Activated T-helper 2 cell treated with anti-CD3 and anti-CD28 coated beads, Interferon-gamma antibody, Interleukin-2, Interleukin-4, amounts not matched to agents 10 μg/mL and 5 μg/mL and 100 μg/mL, durations not matched to agents 14 hours and 24 hours and 36 hours (primary cell): ENCODE data around the gene AOPEP. TPM values are rescaled to one million over a fixed set of nuclear protein-coding genes. Genes with fewer than 3 reads are reported as not detected.

Experiments used
- DNase-seq: peaks from one replicate; pipeline ENCODE4 v3.0.0; 2021; ENCODE audit warnings: low spot score
- H3K27ac Mint-ChIP-seq: one replicate; pipeline ENCODE4 v1.8.0; 2021; ENCODE audit warnings: mixed read lengths
- H3K27me3 Mint-ChIP-seq: one replicate; pipeline ENCODE4 v1.8.0; 2021; ENCODE audit warnings: low read depth, mixed read lengths
- H3K36me3 Mint-ChIP-seq: one replicate; pipeline ENCODE4 v1.8.0; 2021; ENCODE audit warnings: low read depth, mixed read lengths
- H3K4me1 Mint-ChIP-seq: one replicate; pipeline ENCODE4 v1.8.0; 2021; ENCODE audit warnings: low read depth, mixed read lengths
- H3K4me3 Mint-ChIP-seq: one replicate; pipeline ENCODE4 v1.8.0; 2021; ENCODE audit warnings: low read depth, mild to moderate bottlenecking, moderate library complexity, mixed read lengths
- H3K9me3 Mint-ChIP-seq: one replicate; pipeline ENCODE4 v1.8.0; 2021; ENCODE audit warnings: mixed read lengths
- intact Hi-C: fragments of 100-400 bp; cut with micrococcal nuclease; formaldehyde crosslinking; loops from one replicate; pipeline ENCODE4 v1.15.1; 2023
- total RNA-seq: library from RNA; stranded (reverse); gene quantifications from 2 replicates; pipeline ENCODE4 v1.2.3, GENCODE V29; 2022

AOPEP gene
- total RNA-seq, 1 donor from 2014 or later: 24.6 TPM

DNA sequence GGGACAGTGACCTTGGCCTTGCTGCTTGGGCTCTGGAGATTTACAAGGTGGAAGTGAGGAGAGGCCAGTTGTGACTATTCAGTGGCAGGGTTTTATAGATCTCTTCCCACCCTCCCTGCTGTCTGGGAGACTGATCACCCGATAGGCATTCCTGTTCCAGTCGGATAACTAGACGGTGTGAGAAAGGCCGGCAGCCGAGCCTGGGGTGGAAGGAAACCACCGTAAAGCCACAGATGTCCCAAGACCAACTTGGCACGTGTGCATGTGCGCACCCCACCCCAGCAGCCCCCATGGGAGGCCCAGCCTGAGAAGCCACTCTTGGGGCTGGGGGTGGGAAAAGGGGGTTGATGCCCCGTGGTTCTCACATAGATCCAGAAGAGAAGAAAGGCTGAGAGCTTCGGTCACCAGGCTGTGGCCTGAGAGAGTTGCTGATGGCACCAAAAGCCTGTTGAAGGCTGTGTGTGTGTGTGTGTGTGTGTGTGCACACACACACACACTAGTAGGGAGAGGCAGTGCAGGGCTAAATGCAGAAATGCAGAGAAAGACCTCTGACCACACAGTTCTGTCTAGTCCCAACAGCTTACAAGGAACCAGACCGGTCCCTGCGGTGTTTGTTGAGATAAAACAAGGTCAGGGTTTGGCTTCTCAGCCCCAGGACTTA lies 365.2 kb downstream of the AOPEP start:
- Mint-ChIP-seq H3K4me3 (no peak overlapping the region), H3K27ac (no peak overlapping the region), H3K27me3 (no peaks in the 10 kb centered on the region), H3K4me1 (peaks cover 7% of the 10 kb centered on the region), H3K9me3 (no peaks in the 10 kb centered on the region), H3K36me3 (peaks cover 4% of the 10 kb centered on the region)
- DNase-seq: no peak
- intact Hi-C loops: no loop called here

DNA sequence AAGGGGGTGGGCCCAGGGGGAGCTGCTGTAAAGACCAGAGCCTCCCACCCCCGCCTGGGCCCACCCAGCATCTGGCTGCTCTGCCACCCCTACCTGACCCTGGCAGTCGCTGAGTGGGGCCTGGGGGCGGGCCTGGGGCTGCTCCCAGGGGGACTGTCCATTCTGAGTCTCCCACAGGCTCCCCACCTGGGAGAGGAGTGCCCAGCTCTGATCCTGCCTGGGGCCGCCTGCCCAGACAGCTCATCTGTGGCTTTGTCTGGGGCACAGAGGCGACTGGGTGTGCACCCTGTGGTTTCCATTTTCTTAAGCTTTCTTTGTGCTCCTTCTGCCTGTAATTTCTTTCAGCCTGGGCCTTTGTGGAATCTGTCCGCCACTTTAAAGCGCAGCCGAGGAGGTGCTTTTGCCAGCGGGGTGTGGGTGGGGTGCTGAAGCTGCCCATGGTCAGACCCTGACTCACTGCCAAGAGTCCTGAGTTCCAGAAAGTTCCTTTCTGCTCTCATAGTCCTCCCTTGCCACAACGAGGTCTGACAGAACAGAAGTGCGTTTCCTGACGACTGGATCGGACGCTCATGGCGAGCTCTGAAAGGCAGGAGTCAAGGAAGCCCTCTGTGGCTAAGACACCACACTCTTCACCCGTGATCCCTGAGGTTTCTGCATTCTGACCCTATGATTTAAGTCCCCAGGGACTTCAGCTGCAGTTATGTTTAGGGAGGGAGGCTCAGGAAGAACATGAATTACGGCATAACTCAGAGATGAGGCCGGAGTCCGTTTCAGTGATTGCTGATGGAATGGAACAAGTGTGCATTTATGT lies 366.0 kb downstream of the AOPEP start:
- no peak for DNase-seq
- no peak overlapping the region for H3K27ac Mint-ChIP-seq
- H3K36me3 Mint-ChIP-seq: peaks cover 3% of the 10 kb centered on the region
- no peak overlapping the region for H3K4me3 Mint-ChIP-seq
- no peaks in the 10 kb centered on the region for H3K9me3 Mint-ChIP-seq
- intact Hi-C loops: no loop called here
- peaks cover 7% of the 10 kb centered on the region for H3K4me1 Mint-ChIP-seq
- no peaks in the 10 kb centered on the region for H3K27me3 Mint-ChIP-seq

DNA sequence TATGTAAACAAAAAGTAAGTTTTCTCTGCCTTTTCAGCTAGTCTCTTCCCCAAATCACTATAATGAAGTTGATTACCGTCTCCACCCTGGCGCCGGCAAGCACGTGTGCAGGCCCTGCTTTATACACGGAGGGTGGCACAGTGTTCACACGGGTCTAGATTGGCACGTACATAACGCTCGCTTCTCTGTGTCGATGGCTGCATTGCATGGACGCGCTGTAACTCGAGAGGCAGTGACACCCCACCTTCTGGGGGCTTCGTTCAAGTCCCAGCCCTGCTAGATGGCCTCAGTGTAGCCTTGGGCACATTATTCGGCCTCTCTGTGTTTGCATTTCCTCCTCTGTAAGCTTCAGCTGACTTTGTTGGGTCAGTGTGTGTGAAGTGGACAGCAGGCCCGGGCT lies 367.1 kb downstream of the AOPEP start:
- no peaks in the 10 kb centered on the region for H3K36me3 Mint-ChIP-seq
- no peak for DNase-seq
- intact Hi-C loops: no loop called here
- H3K27me3 Mint-ChIP-seq: no peaks in the 10 kb centered on the region
- no peak overlapping the region for H3K4me3 Mint-ChIP-seq
- no peak overlapping the region for H3K27ac Mint-ChIP-seq
- no peaks in the 10 kb centered on the region for H3K9me3 Mint-ChIP-seq
- H3K4me1 Mint-ChIP-seq: peaks cover 7% of the 10 kb centered on the region

DNA sequence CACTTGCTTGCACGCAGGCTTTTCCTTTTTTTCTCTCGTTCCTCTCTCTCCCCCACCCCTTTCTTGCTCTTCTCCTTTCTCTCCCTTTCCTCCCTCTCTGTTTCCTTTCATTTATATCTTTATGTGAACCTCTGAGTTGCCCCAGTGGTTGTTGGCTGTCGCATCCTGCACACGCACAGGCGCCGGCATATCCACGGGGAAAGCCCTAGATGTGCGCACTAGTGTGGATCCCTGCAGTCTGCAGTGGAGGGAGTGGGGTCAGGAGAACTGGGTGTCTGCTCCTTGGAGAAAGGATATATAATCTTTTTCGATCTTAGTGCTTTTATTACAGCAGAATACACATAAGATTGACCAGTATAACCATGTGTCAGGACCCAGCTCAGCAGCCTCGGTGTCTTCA lies 367.5 kb downstream of the AOPEP start:
- Mint-ChIP-seq H3K9me3 (no peaks in the 10 kb centered on the region), H3K27ac (no peak overlapping the region), H3K4me1 (peaks cover 7% of the 10 kb centered on the region), H3K4me3 (no peak overlapping the region), H3K36me3 (no peaks in the 10 kb centered on the region), H3K27me3 (no peaks in the 10 kb centered on the region)
- no peak for DNase-seq
- intact Hi-C loops: no loop called here

DNA sequence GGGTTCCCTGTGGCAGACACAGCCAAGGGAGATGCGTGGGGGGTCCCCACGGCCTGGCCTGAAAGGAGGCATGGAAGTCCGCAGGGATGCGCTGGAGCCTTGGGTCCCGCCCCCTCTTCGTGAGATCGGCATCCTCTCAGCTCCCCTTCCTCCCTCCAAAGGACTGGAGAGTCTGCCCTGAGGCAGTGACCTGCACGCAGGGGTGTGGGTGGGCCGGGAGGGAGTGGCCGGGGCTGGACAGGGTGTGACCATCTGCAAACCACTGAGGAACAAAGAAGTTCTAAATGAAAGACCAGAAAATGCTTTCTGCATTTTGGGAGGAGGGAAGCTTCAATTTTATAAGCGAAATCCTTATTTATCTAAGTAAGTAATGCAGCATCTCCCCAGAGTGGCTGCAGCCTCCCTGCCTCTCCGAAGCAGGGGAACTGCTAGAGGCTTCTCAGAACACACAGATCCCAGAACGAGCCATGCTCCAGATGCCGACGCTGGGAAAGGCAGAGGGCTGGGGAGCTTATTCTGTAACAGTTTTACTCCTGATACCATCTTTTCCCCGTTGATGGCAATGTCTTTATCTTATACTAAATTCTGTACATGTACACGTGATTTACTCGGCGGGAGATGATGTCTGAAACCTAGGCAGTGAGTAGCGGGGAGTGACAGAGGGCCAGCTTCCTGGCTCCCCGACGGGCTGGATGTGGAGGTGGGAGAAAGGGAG lies 369.3 kb downstream of the AOPEP start:
- Mint-ChIP-seq H3K9me3 (no peaks in the 10 kb centered on the region), H3K36me3 (no peaks in the 10 kb centered on the region), H3K27ac (no peak overlapping the region), H3K4me1 (peaks cover 7% of the 10 kb centered on the region), H3K4me3 (no peak overlapping the region), H3K27me3 (no peaks in the 10 kb centered on the region)
- intact Hi-C loops: no loop called here
- DNase-seq: no peak

DNA sequence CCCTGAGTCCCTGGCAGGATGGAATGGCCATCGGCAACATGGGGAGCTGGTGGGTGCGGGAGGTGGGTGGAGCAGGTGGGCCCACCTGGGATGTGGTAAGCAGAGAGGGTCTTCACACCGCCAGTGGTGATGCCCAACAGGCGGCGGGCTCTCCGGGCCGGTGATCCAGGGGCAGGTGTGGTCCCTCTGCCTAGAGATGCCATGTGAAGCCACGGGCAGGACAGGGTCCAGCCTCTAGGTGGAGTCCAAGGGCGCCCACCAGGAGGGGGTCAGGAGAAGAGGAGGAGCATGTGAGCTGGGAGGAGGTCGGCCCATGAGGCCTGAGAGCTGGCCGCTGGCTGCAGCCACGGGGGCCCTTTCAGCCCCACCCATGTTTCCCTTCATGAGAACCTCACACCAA lies 369.9 kb downstream of the AOPEP start:
- H3K36me3 Mint-ChIP-seq: no peaks in the 10 kb centered on the region
- no peak for DNase-seq
- intact Hi-C loops: no loop called here
- H3K27ac Mint-ChIP-seq: no peak overlapping the region
- no peak overlapping the region for H3K4me3 Mint-ChIP-seq
- H3K4me1 Mint-ChIP-seq: peaks cover 7% of the 10 kb centered on the region
- H3K9me3 Mint-ChIP-seq: no peaks in the 10 kb centered on the region
- no peaks in the 10 kb centered on the region for H3K27me3 Mint-ChIP-seq

DNA sequence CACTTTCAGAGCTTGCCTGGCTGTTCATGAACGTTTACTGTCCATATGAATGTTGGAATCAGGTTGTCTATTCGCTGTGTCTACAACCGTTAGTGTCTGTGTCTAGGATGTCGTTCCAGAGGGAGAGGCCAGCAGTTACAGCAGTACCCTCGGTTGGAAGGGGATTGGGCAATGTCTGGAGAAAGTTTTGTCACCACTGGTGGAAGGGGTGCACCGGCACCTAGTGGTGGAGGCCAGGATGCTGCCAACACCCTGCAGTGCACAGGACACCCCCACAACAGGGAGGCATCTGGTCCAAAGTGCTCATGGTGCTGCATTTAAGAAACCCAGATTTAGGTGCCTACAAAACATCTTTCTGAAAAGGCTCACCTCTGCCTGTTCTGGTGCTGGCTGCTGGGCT lies 370.3 kb downstream of the AOPEP start:
- Mint-ChIP-seq H3K9me3 (no peaks in the 10 kb centered on the region), H3K27ac (no peak overlapping the region), H3K27me3 (no peaks in the 10 kb centered on the region), H3K4me1 (peaks cover 7% of the 10 kb centered on the region), H3K4me3 (no peak overlapping the region), H3K36me3 (no peaks in the 10 kb centered on the region)
- intact Hi-C loops: no loop called here
- no peak for DNase-seq

DNA sequence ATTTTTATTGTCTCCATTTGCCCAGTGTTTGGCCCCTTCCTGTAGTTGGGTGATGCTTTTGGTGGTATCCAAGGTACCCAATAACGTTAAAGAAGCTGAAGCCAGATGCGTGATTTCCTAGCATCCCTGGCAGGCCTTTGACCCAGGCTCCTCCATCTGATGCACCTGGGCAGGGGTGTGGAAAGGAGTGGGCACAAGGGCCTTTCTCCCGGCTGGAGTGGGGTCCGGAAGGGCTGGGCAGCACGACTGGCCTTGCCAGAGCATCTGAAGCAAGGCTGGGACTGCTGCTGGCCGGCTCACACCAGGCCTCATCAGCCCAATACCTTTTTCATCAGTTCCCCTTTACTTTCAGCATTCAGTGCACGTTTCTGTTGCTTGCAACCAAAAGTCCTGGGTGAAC lies 370.8 kb downstream of the AOPEP start:
- Mint-ChIP-seq H3K9me3 (no peaks in the 10 kb centered on the region), H3K27ac (no peak overlapping the region), H3K27me3 (no peaks in the 10 kb centered on the region), H3K4me3 (no peak overlapping the region), H3K4me1 (peaks cover 7% of the 10 kb centered on the region), H3K36me3 (no peaks in the 10 kb centered on the region)
- intact Hi-C loops: no loop called here
- no peak for DNase-seq

DNA sequence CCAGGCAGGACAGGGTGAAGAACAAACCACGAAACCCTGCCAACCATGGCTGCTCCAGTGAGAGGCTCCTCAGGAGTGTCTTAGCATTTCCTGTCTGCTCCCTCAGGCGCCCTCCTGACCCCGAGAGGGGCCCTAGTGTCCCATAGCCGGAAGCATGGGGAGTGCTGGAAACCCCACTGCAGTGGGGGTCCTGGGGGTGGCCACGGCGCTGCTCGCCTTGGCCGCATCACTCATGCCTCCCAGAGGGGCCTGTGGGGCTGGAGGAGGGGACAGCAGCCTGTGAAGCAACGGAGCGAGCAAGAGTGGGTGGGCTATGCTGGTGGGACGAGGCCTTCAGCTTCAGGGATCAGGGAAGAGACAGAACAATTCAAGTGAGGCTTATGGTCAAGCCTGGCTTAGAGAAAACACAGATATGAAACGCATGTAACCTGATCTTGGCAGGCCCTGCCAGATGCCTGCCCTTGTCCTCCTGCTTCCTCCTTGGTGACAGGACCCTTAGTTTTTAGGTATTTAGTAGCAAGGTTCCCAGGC lies 372.0 kb downstream of the AOPEP start:
- Mint-ChIP-seq H3K4me1 (no peaks in the 10 kb centered on the region), H3K27me3 (no peaks in the 10 kb centered on the region), H3K36me3 (no peaks in the 10 kb centered on the region), H3K27ac (no peak overlapping the region), H3K4me3 (no peak overlapping the region), H3K9me3 (no peaks in the 10 kb centered on the region)
- no peak for DNase-seq
- intact Hi-C loops: no loop called here

DNA sequence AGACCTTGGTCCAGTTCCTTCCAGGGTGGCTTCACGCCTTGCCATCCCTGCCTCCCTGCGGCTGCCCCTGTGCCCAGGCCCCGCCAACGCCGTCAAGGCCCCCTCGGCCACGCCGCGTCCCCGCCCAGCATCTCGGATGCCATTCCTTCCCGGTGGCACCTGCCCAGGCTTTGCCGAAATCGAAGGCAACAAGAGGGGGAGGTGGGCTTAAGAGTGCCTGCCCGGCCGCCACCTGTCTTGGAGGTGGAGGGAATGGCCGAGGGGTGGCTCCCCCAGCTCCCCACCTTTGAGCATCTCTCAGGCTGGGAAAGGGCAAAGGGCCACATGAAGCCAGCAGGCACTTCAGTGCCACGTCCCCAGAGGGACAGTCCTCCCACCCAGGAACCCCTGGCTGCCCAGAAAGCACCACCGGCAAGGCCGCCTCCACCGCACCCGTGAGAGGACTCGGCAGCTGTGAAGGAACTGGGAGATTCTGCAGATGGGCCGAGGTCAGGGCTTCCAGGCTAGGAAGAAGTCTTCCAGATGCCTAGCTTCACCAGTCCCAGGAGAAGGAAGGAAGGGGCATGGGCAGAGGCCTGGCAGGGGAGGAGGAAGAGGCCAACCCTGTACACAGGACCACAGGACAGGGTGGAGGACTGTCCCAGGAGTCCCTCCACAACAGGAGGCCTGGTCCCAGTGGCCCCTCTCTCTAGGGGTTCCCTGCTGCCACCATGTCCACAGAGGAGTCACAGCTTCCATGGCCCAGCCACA lies 373.0 kb downstream of the AOPEP start:
- H3K4me1 Mint-ChIP-seq: no peaks in the 10 kb centered on the region
- no peak overlapping the region for H3K4me3 Mint-ChIP-seq
- no peaks in the 10 kb centered on the region for H3K36me3 Mint-ChIP-seq
- no peak for DNase-seq
- intact Hi-C loops: no loop called here
- H3K27me3 Mint-ChIP-seq: no peaks in the 10 kb centered on the region
- H3K9me3 Mint-ChIP-seq: no peaks in the 10 kb centered on the region
- H3K27ac Mint-ChIP-seq: no peak overlapping the region

DNA sequence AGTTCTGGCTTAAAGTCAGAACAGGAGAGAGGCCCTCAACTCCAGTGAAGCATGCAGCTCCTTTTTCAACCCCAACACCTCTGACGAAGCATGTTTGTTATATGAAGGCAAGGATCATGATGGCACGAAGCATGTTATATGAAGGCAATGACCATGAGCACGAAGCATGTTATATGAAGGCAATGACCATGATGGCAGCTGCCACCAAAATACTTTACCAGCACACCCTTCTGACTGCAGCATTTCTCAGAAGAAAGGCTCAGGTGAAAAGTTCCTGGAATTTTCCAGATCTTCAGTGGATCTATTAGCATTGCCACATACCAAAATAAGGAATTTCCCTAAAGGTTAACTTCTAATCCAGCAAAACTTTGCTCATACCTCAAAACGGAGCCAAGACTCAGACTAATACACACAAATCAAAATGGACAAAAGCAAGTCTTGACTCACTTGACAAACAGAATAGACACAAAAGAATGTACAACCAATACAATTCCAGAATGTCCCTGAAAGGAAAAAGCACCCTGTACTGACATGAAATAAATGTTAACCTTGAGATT lies 373.6 kb downstream of the AOPEP start:
- Mint-ChIP-seq H3K9me3 (no peaks in the 10 kb centered on the region), H3K27ac (no peak overlapping the region), H3K27me3 (no peaks in the 10 kb centered on the region), H3K4me3 (no peak overlapping the region), H3K4me1 (no peaks in the 10 kb centered on the region), H3K36me3 (no peaks in the 10 kb centered on the region)
- DNase-seq: no peak
- intact Hi-C loops: no loop called here

DNA sequence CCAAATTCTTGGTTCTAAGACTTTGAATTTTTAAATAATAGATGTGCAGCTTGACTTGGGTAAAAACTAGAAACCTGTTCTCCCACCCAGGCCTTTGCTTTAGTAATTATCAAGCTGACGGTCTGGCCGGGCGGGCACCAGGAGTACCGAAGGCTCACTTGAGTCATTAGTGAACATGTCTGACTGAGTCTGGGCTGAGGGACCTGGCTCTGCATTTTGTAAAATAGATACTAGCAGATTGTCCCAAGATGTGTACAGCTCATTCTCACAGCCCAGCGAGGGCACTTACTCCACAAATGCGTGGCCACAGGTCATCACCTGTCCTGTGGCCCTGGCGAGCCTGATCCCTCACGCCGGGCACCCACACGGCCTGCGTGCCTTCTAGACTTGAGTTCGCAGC lies 374.8 kb downstream of the AOPEP start:
- H3K4me3 Mint-ChIP-seq: no peak overlapping the region
- H3K36me3 Mint-ChIP-seq: no peaks in the 10 kb centered on the region
- no peaks in the 10 kb centered on the region for H3K4me1 Mint-ChIP-seq
- no peak overlapping the region for H3K27ac Mint-ChIP-seq
- DNase-seq: no peak
- intact Hi-C loops: no loop called here
- H3K9me3 Mint-ChIP-seq: no peaks in the 10 kb centered on the region
- H3K27me3 Mint-ChIP-seq: no peaks in the 10 kb centered on the region
